Gastrocnemius medialis (tissue), 4 donors: ENCODE data around the gene METTL21C. TPM values are rescaled to one million over a fixed set of nuclear protein-coding genes. Genes with fewer than 3 reads are reported as not detected.

Experiments
- ATAC-seq, 2 donors: fragments of 150-250 bp; one replicate each; pipeline ENCODE4 v1.9.1; 2016
- DNase-seq, 2 donors: peaks; one replicate each; pipeline ENCODE4 v3.0.0-alpha.2; 2019
- H3K27ac ChIP-seq, 4 donors: fragments of 200-600 bp; sonication (generic); 1 replicate in 1 of 4; 2 replicates in 3 of 4; pipeline ENCODE4 v1.5.1; 2016 to 2018; ENCODE audit warnings: mild to moderate bottlenecking in 2 of 4, moderate library complexity in 1 of 4
- H3K27me3 ChIP-seq, 3 donors: fragments of 200-600 bp; sonication (generic) in 2 of 3; 1 replicate in 1 of 3; 2 replicates in 2 of 3; pipeline versions ENCODE4 v1.5.1 to v1.6.0; 2016 to 2019; ENCODE audit warnings: mild to moderate bottlenecking in 1 of 3, moderate library complexity in 1 of 3
- H3K36me3 ChIP-seq, 2 donors: fragments of 200-600 bp; sonication (generic) in 1 of 2; one replicate each; pipeline ENCODE4 v1.5.1; 2017 to 2018
- H3K4me1 ChIP-seq, 2 donors: fragments of 200-600 bp; sonication (generic) in 1 of 2; one replicate each; pipeline ENCODE4 v1.5.1; 2016 to 2017; ENCODE audit warnings: mild to moderate bottlenecking in 2 of 2
- H3K4me3 ChIP-seq, 4 donors: fragments of 200-600 bp; sonication (generic) in 3 of 4; 1 replicate in 1 of 4; 2 replicates in 3 of 4; pipeline ENCODE4 v1.5.1; 2016 to 2019; ENCODE audit warnings: mild to moderate bottlenecking in 2 of 4
- H3K9me3 ChIP-seq, 3 donors: fragments of 200-600 bp; sonication (generic) in 2 of 3; 1 replicate in 1 of 3; 2 replicates in 2 of 3; pipeline ENCODE4 v1.5.1; 2016 to 2019
- CTCF ChIP-seq, 5 experiments: fragments of 450-650 bp in 3 of 5; fragments of 200-600 bp in 2 of 5; sonication (generic) in 2 of 5; IDR thresholded peaks in 4 of 5; conservative IDR thresholded peaks in 1 of 5; 1 replicate in 4 of 5; 2 replicates in 1 of 5; pipeline ENCODE4 v1.5.1; 2016 to 2019; ENCODE audit warnings: antibody characterized with exemption in 5 of 5, mild to moderate bottlenecking in 3 of 5, moderate library complexity in 3 of 5
- POLR2A ChIP-seq, 2 donors: fragments of 450-650 bp; IDR thresholded peaks; one replicate each; pipeline ENCODE4 v1.6.1; 2017; ENCODE audit warnings: antibody characterized with exemption in 2 of 2, mild to moderate bottlenecking in 2 of 2, moderate library complexity in 2 of 2
- in situ Hi-C, 4 donors: fragments of 200-750 bp; cut with MboI; loops; one replicate each; pipeline versions ENCODE4 v1.15.0 to v1.8.0; 2017; ENCODE audit warnings: low sequenced_read_pairs in 4 of 4
- intact Hi-C: fragments of 100-400 bp; cut with DNase I; formaldehyde crosslinking; loops from one replicate; pipeline ENCODE4 v1.15.1; 2023; ENCODE audit warnings: low total_unique reads
- total RNA-seq, 4 donors: library from RNA; depleted of rRNA; stranded (reverse); fragments of >200 nt; gene quantifications; one replicate each; pipeline versions ENCODE4 v1.1.0 to v1.2.3, GENCODE V29; 2016

The METTL21C gene
- total RNA-seq, 4 donors from 2014 or later, result 2.2 TPM; not detected in 3

- intact Hi-C loops (loop anchor here (2.0 to 10.0 kb wide), 4 partner anchors 44 to 168 kb away; partner anchors contain the start of genes ERCC5 and TPP2), in situ Hi-C loops (no loop called here)
- H3K36me3 ChIP-seq, result peaks cover 0 to 18% of the 10 kb centered on the region in 2 donors
- H3K9me3 ChIP-seq, result no peaks in the 10 kb centered on the region
- H3K4me3 ChIP-seq, result no peak overlapping the region
- no peak for TF ChIP-seq POLR2A (IDR thresholded peaks at IDR 0.05)
- peak; percentile 59 to 88 for ATAC-seq
- no peaks in the 10 kb centered on the region for H3K27me3 ChIP-seq
- peak overlapping the region; percentile 67 to 80 (median 68) for H3K27ac ChIP-seq
- H3K4me1 ChIP-seq, result peaks cover 32 to 37% of the 10 kb centered on the region in 2 donors
- DNase-seq, result peak; percentile 22 to 44
These were observed 17.7 kb downstream of the METTL21C start for GRCh38 chr13:102677122-102677521.

- TF ChIP-seq CTCF (IDR thresholded peaks at IDR 0.05 in 4 of 5, conservative IDR thresholded peaks at IDR 0.05 in 1 of 5) (no peak), POLR2A (IDR thresholded peaks at IDR 0.05) (no peak)
- no peak for DNase-seq
- in situ Hi-C loops (no loop called here), intact Hi-C loops (loop anchor here (5.0 to 10.0 kb wide), 3 partner anchors 58 to 170 kb away; partner anchors contain the start of genes ERCC5 and TPP2)
- H3K4me1 ChIP-seq, result peaks cover 32 to 37% of the 10 kb centered on the region in 2 donors
- peak overlapping the region; percentile 2 to 80 (median 44) for H3K27ac ChIP-seq
- H3K9me3 ChIP-seq, result no peaks in the 10 kb centered on the region
- H3K27me3 ChIP-seq, result no peaks in the 10 kb centered on the region
- peaks cover 0 to 29% of the 10 kb centered on the region in 2 donors for H3K36me3 ChIP-seq
- no peak overlapping the region for H3K4me3 ChIP-seq
- ATAC-seq, result peak; percentile 55 to 84
These were observed 19.7 kb downstream of the METTL21C start for GRCh38 chr13:102675115-102675514.

- Histone ChIP-seq H3K36me3 (peaks cover 0 to 64% of the 10 kb centered on the region in 2 donors), H3K4me1 (peaks cover 8 to 11% of the 10 kb centered on the region in 2 donors), H3K4me3 (no peak overlapping the region), H3K27me3 (no peaks in the 10 kb centered on the region), H3K9me3 (no peaks in the 10 kb centered on the region), H3K27ac (no peak overlapping the region)
- ATAC-seq, result no peak
- DNase-seq, result no peak
- in situ Hi-C loops, result no loop called here
- intact Hi-C loops, result loop anchor here (10.0 kb wide), 1 partner anchor 175 kb away; the partner anchor contains the start of gene ERCC5
- no peak for TF ChIP-seq CTCF (IDR thresholded peaks at IDR 0.05 in 4 of 5, conservative IDR thresholded peaks at IDR 0.05 in 1 of 5)
- TF ChIP-seq POLR2A (IDR thresholded peaks at IDR 0.05), result no peak
These were observed 24.7 kb downstream of the METTL21C start for GRCh38 chr13:102670130-102670529.

GRCh38 chr13:102667911-102668310 lies 26.9 kb downstream of the METTL21C start:
- TF ChIP-seq POLR2A (IDR thresholded peaks at IDR 0.05), result no peak
- TF ChIP-seq CTCF (IDR thresholded peaks at IDR 0.05 in 4 of 5, conservative IDR thresholded peaks at IDR 0.05 in 1 of 5), result no peak
- peaks cover 0 to 76% of the 10 kb centered on the region in 2 donors for H3K36me3 ChIP-seq
- H3K4me1 ChIP-seq, result no peaks in the 10 kb centered on the region
- no peaks in the 10 kb centered on the region for H3K27me3 ChIP-seq
- in situ Hi-C loops, result no loop called here
- no peaks in the 10 kb centered on the region for H3K9me3 ChIP-seq
- no peak overlapping the region for H3K27ac ChIP-seq
- ATAC-seq (no peak), DNase-seq (no peak)
- intact Hi-C loops, result no loop called here
- no peak overlapping the region for H3K4me3 ChIP-seq

- H3K27me3 ChIP-seq, result no peaks in the 10 kb centered on the region
- ATAC-seq (no peak), DNase-seq (no peak)
- H3K4me1 ChIP-seq, result no peaks in the 10 kb centered on the region
- TF ChIP-seq POLR2A (IDR thresholded peaks at IDR 0.05), result no peak
- no peak for TF ChIP-seq CTCF (IDR thresholded peaks at IDR 0.05 in 4 of 5, conservative IDR thresholded peaks at IDR 0.05 in 1 of 5)
- intact Hi-C loops (no loop called here), in situ Hi-C loops (no loop called here)
- H3K36me3 ChIP-seq, result peaks cover 0 to 76% of the 10 kb centered on the region in 2 donors
- H3K9me3 ChIP-seq, result no peaks in the 10 kb centered on the region
- H3K4me3 ChIP-seq, result no peak overlapping the region
- H3K27ac ChIP-seq, result no peak overlapping the region
These were observed 27.8 kb downstream of the METTL21C start for GRCh38 chr13:102667023-102667422.
